ENCODE measurements around the gene MGST1.

The MGST1 gene, protein sequence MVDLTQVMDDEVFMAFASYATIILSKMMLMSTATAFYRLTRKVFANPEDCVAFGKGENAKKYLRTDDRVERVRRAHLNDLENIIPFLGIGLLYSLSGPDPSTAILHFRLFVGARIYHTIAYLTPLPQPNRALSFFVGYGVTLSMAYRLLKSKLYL

DNA sequence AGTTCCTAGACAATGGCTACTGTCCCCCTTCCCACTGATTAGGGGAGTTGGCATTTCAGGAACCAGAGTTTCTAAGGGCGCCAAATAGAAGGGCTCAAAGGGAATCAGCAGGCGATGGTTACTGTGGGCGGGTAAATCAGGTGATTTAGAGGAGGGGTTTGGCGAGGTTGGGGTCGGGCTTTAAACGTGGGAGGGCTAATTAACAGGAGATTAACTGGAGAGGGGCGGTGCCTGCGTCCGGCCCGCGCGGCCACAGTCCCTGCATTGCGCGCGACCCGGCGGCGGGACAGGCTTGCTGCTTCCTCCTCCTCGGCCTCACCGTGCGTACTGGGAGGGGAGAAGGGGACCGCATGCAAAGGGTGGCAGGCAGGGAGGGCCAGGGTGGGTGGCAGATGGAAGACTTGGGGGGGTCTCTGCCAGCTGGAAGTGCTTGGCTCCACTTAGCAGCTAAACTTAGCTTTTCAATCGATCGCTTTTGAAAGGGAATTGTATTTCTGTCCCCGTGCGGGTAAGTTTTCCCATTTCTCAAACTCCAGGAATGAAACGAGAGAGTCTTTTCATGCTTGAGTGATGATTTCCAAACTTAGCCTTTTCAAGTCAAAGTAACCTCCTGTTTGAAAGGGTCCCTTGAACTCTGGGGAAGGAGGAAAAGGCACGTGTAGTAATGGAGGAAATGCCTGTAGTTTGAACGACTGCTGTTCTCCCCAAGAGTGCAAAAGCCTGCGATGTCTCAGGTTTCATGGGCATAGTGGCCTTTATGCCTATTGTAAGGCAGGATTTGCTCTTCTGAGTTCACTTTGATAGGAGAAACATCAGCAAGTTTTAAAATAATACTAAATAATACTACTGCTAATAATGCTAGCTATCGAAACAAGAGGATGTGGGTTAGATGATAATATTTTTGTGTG is at the start of gene MGST1:
TSS of gene MGST1 (plus strand) at position 255 of the 908 bp plus-strand sequence. CDS start 6,608 bp downstream, outside the sequence.
- no peak for DNase-seq (ENCODE audit: low read depth, low spot score)

GRCh38 chr12:16299403-16299802 is 48.0 kb upstream of the MGST1 start:
- no peak for DNase-seq (ENCODE audit: low read depth, low spot score)

DNA sequence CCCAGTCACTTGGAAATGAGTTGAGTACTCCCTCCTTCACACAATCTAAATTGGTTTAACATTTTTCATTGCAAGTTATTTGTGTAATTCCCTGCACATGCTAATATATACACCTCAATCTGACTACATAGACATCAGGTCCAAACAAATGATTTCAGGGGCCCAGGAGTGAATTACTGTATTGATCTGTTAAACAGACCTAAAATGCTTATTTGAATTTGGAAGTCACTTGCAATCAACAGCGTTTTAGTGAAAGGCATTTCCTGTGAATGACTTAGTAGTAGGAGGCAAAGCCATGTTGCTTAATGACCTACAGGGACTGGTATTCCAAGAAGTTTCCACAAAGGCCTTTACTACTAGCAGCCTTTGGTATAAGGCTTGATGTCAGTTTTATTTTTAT is 47.3 kb upstream of the MGST1 start:
- no peak for DNase-seq (ENCODE audit: low read depth, low spot score)

DNA sequence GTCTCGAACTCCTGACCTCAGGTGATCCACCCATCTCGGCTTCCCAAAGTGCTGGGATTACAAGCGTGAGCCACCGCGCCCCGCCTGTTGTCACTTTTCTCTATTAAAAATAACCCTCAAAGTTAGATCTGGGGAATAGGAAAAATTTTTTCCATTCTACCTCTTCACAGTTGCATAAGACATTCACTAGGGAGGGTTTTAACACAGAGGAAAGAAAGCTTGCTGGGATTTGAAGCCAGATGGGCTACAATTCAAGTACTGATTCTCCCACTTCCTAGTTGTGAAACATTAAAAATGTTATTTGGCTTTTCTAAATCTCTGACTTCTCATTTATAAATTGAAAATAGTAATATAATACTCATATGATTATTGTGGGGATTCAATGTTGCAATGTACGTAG is 46.7 kb upstream of the MGST1 start:
- no peak for DNase-seq (ENCODE audit: low read depth, low spot score)

DNA sequence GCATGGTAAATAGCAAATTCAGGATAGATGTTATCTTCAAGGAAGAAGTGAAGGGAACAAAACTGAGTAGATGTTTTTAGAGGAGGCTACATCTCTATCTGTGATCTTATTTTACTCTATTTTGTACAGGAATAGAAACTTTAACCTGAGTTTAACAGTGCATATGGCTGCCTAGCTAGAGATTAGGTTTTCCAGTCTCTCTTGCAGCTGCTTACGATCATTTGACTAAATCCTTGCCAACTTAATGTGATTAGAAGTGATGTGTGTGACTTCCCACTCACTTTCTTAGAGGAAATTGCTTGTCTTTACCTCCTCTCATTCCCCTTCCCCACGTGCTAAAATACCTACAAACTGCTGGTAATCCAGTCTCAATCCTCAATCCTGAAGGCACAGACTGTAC is 43.5 kb upstream of the MGST1 start:
- no peak for DNase-seq (ENCODE audit: low read depth, low spot score)

- no peak for DNase-seq (ENCODE audit: low read depth, low spot score)
Observed at GRCh38 chr12:16307856-16308475, 39.5 kb upstream of the MGST1 start.

DNA sequence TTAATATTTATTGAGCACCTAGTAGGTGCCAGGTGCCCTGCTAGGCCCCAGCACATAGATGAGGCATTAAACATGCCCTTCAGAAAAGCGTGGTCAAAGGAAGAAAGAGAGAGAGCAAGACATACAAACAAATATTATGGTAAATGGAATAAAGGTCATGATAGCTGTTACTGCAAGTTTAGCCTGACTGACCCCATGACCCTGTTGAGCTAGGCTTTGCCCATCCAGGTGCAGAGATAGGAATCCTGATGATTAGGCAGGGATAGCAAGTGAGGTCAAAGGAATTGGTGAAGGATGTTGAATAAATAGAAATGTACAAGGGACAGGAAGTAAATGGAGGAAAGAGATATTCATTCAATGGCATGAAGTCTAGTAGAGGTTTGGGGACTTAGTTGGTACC is 36.5 kb upstream of the MGST1 start:
- DNase-seq (ENCODE audit: low read depth, low spot score), result no peak

DNA sequence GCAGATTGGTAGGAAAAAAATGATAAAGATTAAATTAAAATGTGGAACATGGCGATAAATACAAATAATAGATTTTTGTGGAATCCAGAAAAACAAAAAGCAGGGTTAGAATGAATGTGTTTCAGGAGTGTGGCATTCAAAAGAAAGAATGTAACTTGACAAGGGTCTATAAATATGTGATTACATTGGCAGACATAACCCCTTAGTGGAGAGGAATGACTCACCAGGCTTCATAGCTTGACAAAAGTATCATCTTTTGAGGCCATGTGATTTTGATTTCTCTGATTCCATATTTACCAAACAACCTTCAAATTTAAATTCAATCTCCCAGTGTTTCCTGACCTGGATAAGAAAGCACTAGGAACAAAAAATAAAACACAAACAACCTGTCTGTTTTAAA is 24.4 kb upstream of the MGST1 start:
- no peak for DNase-seq (ENCODE audit: low read depth, low spot score)

DNA sequence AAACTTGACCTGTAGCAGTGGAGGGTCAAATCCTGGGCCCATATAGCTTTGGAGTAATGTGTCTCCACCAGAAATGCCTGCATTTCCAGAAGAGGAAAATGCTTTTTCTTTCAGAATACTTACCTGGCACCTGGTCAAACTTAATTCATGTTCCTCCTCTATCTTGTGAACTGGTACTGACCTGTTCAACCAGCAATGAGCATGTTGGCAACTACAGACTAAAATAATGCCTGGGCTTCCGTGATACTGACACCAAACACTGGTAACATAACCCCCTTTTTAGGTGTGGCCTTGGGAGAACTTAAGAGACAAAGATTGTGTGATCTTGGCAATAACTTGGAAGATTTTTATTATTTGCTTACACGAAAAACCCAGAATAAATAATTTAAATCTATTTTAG is 23.8 kb upstream of the MGST1 start:
- no peak for DNase-seq (ENCODE audit: low read depth, low spot score)

DNA sequence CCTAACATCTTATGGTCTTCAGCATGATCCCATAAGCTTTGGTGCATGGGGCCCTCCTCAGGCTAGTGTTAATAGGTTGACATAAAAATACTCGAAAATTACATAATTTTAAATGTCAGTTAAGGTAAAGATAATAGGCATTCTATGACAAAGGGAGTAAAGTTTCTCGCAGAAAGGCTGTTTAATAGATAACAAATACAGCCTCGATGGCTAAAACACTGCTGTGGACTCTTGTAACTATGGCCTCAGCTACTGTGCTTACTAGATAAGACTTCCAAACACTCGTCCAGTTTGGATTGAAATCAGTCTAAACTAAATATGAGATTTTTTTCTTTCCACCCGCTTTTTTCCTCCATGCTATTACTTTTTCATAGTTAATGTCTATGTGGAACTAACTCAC is 23.2 kb upstream of the MGST1 start:
- DNase-seq (ENCODE audit: low read depth, low spot score), result no peak

- no peak for DNase-seq (ENCODE audit: low read depth, low spot score)
Observed at GRCh38 chr12:16324772-16325171, 22.7 kb upstream of the MGST1 start.

- DNase-seq (ENCODE audit: low read depth, low spot score), result no peak
Observed at GRCh38 chr12:16325426-16325825, 22.0 kb upstream of the MGST1 start.

DNA sequence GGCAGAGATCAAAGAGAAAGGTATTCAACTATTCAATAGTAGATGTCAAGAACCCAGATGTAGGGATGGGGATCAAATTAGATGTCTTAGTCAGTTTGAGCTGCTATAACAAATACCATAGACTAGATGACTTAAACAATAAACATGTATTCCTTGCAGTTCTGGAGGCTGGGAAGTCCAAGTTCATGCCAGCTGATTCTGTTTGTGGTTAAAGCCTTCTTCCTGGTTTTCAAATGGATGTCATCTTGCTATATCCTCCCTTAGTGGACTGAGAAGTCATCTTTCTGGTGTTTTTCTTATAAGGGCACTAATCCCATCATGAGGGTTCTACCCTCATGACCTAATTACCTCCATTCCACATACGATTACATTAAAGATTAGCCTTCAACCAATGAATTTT is 19.5 kb upstream of the MGST1 start:
- DNase-seq (ENCODE audit: low read depth, low spot score), result no peak

GRCh38 chr12:16329594-16329993 is 17.9 kb upstream of the MGST1 start:
- no peak for DNase-seq (ENCODE audit: low read depth, low spot score)

DNA sequence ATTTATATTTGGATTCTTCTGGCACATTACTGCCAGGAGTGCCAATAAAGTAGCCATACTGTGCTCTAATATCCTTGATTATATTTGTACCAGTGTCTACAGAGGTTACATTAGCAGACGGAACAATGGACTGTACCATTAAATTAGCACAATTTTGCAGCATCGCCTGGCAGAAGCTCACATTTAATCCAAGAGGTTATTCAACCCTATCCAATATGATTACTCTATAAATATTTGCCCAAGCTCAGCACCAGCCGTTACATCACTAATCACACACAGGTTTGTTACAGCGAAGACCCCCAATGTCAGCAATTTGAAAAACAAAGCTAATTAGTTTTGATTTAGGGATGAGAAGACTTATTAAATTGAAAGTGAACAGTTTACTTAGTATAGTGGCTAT is 16.9 kb upstream of the MGST1 start:
- DNase-seq (ENCODE audit: low read depth, low spot score), result no peak

DNA sequence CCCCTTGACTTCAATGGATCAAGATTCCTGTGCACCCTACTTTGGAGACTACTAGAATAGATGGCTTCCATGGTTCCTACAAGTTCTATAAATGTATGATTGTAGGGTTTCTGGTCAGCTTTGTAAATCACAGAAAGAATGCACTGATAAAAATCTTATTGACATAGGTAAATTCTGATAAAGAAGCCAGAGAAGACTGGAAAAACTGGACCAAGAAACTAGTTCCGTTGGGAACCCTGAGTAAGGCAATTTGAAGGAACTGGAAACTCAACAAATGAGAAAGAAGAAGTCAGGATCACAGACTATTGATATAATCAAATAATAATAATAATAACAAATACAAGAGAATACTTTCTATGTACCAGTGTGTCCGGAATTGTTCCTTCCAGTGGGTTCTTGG is 15.4 kb upstream of the MGST1 start:
- no peak for DNase-seq (ENCODE audit: low read depth, low spot score)

DNA sequence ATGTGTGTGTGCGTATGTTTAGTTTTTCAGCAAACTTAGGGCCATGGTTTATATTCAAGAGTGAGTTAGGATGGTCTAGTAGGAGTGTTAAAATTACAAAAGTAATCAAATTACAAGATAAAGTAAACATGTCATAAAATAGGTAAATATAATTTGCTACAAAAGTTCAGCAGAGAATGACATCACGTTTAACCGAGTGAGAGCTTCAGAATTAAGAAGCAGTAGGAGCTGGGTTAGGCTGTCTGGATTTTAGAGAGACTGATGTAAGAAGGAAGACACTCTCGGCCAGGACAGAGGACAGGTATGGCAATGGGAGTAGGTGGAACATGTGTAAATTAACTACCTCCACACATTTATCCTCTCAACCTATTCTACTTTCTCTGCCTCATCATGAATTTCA is 11.6 kb upstream of the MGST1 start:
- no peak for DNase-seq (ENCODE audit: low read depth, low spot score)

DNA sequence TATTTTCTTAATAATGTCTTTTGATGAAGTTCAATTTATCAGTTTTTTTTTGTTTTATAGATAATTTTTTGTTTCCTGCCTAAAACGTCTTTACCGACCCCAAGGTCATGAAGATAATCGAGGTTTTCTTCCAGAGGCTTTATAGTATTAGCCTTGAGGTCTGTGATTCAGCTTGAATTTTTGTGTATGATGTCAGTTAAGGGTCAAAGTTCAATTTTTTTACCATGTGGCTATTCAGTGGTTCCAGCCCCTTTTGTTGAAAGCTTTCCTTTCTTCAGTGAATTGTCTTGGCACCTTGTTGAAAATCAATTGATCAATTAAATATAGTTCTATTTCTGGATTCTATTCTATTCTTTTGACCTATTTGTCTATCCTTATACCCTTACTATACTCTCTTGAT is 3.2 kb upstream of the MGST1 start:
- no peak for DNase-seq (ENCODE audit: low read depth, low spot score)

DNA sequence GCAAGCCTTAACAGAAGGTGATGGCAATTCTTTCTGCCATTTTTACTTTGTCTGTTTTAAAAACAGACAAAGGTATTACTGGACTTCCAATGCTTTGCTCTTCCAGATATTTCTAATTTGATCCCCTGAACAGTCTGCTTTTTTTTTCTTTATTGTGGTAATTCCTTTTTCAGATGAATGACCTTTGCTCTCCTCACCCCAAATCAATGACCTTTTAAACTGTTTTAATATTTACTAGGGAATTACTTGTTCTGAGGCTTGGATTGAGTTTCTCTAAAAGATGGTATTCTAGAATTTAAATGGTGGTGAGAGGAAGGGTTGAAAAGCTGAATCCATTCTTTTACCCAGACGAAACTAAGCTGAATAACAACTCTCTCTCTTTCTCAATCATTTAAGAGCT is 2.3 kb upstream of the MGST1 start:
- no peak for DNase-seq (ENCODE audit: low read depth, low spot score)

DNA sequence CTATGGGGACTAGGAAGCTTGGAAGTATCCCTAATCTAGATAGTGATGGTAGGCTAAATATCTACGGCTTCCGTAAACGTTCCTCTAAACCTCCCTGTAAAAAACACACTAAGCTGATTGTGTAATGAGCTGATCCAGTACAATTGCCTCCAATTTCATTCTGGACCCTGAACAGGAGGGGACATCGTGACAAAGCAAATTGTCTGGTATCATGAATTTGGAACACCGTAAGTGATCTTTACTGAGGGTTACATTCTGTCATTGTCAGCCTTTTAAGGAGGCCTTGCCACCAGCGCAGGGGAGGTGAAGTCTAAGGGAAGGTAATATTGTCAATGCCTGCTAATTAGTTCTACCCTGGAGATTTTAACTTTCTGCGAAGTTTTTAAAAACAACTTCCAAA is 487 bp upstream of the MGST1 start:
- no peak for DNase-seq (ENCODE audit: low read depth, low spot score)

GRCh38 chr12:16348435-16349130 is 1.1 kb downstream of the MGST1 start:
- DNase-seq (ENCODE audit: low read depth, low spot score), result no peak

- DNase-seq (ENCODE audit: low read depth, low spot score), result no peak
Observed at GRCh38 chr12:16349131-16349460, 1.7 kb downstream of the MGST1 start.

Data from smooth muscle cell of the brain vasculature (primary cell).